ENCODE measurements around the gene CCDC197.

DNA sequence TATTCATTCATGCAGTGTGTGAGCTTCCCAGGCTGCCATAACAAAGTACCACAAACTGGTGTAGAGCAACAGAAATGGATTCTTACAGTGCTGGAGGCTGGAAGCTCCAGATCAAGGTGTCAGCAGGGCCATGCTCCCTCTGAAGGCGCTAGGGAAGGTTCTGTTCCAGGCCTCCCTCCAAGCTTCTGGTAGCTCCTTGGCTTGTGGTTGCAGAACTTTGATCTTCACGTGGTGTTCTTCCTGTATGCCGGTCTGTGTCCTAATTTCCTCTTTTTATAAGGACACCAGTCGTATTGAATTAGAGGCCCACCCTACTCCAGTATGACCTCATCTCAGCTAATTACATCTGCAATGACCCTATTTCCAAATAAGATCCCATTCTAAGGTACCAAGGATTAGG lies 32.2 kb downstream of the CCDC197 start:
- TF ChIP-seq POLR2AphosphoS5 (IDR thresholded peaks at IDR 0.05) (no peak), EP300 (IDR thresholded peaks at IDR 0.05) (no peak), POLR2A (IDR thresholded peaks at IDR 0.05) (no peak)
- TF ChIP-seq, protein P1, sequence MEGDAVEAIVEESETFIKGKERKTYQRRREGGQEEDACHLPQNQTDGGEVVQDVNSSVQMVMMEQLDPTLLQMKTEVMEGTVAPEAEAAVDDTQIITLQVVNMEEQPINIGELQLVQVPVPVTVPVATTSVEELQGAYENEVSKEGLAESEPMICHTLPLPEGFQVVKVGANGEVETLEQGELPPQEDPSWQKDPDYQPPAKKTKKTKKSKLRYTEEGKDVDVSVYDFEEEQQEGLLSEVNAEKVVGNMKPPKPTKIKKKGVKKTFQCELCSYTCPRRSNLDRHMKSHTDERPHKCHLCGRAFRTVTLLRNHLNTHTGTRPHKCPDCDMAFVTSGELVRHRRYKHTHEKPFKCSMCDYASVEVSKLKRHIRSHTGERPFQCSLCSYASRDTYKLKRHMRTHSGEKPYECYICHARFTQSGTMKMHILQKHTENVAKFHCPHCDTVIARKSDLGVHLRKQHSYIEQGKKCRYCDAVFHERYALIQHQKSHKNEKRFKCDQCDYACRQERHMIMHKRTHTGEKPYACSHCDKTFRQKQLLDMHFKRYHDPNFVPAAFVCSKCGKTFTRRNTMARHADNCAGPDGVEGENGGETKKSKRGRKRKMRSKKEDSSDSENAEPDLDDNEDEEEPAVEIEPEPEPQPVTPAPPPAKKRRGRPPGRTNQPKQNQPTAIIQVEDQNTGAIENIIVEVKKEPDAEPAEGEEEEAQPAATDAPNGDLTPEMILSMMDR (IDR thresholded peaks at IDR 0.05) = no peak

All from stomach (tissue), 4 donors.